Skeletal muscle satellite cell (primary cell): ENCODE results near the gene SF3B1. TPM values are rescaled to one million over a fixed set of nuclear protein-coding genes. Genes with fewer than 3 reads are reported as not detected.
"Not testable (repeated sequence)": the region's sequence is repeated elsewhere in the genome, so short reads cannot be mapped to it uniquely, and the experiment has no call there.

Experiments used
- H3K27me3 ChIP-seq: 2 replicates; pipeline ENCODE4 v1.7.0; 2013; ENCODE audit warnings: low read length; ENCODE audit not compliant: control insufficient read depth, insufficient read depth
- H3K36me3 ChIP-seq: 2 replicates; pipeline ENCODE4 v1.7.0; 2013; ENCODE audit warnings: mild to moderate bottlenecking, control low read depth, low read length; ENCODE audit not compliant: insufficient read depth
- H3K4me1 ChIP-seq: 2 replicates; pipeline ENCODE4 v1.7.0; 2013; ENCODE audit warnings: low read length; ENCODE audit not compliant: control insufficient read depth, insufficient read depth
- H3K4me2 ChIP-seq: 2 replicates; pipeline ENCODE4 v1.7.0; 2013; ENCODE audit warnings: mild to moderate bottlenecking, low read length
- H3K4me3 ChIP-seq: 2 replicates; pipeline ENCODE4 v1.7.0; 2013; ENCODE audit warnings: low read length
- H3K9ac ChIP-seq: 2 replicates; pipeline ENCODE4 v1.7.0; 2013; ENCODE audit warnings: mild to moderate bottlenecking, low read depth, low read length, moderate library complexity
- H3K9me3 ChIP-seq: replicated peaks from 2 replicates; pipeline ENCODE4 v1.7.0; 2013; ENCODE audit warnings: mild to moderate bottlenecking, control low read depth, low read length
- total RNA-seq: library from RNA; depleted of rRNA; stranded (reverse); fragments of >200 nt; gene quantifications from 2 replicates; pipeline ENCODE4 v1.2.3, GENCODE V29; 2012; rRNA removed

The SF3B1 gene, protein sequence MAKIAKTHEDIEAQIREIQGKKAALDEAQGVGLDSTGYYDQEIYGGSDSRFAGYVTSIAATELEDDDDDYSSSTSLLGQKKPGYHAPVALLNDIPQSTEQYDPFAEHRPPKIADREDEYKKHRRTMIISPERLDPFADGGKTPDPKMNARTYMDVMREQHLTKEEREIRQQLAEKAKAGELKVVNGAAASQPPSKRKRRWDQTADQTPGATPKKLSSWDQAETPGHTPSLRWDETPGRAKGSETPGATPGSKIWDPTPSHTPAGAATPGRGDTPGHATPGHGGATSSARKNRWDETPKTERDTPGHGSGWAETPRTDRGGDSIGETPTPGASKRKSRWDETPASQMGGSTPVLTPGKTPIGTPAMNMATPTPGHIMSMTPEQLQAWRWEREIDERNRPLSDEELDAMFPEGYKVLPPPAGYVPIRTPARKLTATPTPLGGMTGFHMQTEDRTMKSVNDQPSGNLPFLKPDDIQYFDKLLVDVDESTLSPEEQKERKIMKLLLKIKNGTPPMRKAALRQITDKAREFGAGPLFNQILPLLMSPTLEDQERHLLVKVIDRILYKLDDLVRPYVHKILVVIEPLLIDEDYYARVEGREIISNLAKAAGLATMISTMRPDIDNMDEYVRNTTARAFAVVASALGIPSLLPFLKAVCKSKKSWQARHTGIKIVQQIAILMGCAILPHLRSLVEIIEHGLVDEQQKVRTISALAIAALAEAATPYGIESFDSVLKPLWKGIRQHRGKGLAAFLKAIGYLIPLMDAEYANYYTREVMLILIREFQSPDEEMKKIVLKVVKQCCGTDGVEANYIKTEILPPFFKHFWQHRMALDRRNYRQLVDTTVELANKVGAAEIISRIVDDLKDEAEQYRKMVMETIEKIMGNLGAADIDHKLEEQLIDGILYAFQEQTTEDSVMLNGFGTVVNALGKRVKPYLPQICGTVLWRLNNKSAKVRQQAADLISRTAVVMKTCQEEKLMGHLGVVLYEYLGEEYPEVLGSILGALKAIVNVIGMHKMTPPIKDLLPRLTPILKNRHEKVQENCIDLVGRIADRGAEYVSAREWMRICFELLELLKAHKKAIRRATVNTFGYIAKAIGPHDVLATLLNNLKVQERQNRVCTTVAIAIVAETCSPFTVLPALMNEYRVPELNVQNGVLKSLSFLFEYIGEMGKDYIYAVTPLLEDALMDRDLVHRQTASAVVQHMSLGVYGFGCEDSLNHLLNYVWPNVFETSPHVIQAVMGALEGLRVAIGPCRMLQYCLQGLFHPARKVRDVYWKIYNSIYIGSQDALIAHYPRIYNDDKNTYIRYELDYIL
- total RNA-seq = 150 and 156 TPM in 2 replicates

DNA sequence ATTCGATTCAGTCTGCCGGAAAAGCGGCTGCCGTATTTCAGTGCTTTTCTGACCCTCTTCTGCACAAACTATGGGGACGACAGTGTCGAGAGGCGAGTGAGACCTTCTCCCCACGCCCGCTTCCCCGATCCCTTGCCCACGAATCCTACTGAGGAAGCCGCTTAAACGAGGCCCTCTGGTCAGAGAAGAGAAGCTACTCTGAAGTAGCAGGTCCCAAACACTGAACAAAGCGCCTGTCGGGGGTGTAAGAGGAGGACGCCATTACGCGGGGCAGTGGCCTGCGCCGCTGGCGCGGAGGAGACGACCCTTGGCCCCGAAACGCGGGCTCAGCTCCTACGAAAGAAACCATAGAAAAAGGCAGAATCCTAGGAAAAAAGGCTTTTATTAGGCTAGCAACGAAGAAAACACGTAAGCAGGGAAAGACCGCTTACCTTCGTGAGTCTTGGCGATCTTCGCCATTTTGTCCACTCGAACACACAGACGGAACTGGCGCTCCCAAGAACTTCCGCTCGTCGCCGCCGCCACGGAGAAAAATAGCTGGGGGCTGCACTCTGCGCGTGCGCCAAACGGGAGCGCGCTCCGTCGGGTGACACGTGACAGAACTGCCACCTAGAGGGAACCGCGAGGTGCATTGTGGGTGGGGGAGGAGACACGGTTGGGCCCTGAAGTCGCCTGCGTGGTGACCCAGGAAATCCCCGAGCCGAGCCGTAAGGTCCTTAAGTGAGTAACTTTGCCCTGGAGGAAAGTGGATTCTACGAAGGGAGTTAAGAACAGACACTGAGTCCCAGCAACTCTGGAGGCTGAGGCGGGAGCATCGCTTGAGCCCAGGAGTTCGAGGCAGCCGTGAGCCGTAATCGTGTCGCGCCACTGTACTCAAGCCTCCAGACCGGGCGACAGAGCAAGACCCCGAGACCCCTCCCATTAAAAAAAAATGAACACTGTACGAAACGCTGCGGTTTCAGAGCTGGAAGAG lies at the start of gene SF3B1:
Gene SF3B1 (minus strand): TSS at position 488 of the 973 bp plus-strand sequence. CDS start 29 bp downstream, at position 459.
- H3K4me3 ChIP-seq = peak within 1 kb of the TSS; percentile 92
- H3K27me3 ChIP-seq = no peaks in the 10 kb centered on the region
- H3K36me3 ChIP-seq = no peaks in the 10 kb centered on the region
- H3K4me1 ChIP-seq = peaks cover 25% of the 10 kb centered on the region
- H3K9me3 ChIP-seq = no peaks in the 10 kb centered on the region
- H3K9ac ChIP-seq = peak within 1 kb of the TSS; percentile 98
- H3K4me2 ChIP-seq = peak within 1 kb of the TSS; percentile 88

DNA sequence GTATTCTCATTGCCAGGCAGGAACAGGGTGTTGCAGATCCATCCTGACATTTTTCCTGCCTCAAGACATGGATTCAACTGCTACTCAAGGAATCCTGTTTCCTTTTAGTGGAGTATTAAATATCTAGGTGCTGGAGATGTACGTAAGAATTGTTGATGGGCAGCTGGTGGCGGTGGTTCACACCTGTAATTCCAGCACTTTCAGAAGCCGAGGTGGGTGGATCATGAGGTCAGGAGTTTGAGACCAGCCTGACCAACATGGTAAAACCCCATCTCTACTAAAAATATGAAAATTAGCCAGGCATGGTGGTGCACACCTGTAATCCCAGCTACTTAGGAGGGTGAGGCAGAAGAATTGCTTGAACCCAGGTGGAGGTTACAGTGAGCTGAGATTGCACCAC lies 49.4 kb upstream of the SF3B1 start:
- not testable (repeated sequence) for H3K4me1 ChIP-seq, H3K9me3 ChIP-seq, H3K9ac ChIP-seq, H3K27me3 ChIP-seq, H3K4me2 ChIP-seq, H3K4me3 ChIP-seq
- H3K36me3 ChIP-seq = peaks cover 50% of the 10 kb centered on the region

DNA sequence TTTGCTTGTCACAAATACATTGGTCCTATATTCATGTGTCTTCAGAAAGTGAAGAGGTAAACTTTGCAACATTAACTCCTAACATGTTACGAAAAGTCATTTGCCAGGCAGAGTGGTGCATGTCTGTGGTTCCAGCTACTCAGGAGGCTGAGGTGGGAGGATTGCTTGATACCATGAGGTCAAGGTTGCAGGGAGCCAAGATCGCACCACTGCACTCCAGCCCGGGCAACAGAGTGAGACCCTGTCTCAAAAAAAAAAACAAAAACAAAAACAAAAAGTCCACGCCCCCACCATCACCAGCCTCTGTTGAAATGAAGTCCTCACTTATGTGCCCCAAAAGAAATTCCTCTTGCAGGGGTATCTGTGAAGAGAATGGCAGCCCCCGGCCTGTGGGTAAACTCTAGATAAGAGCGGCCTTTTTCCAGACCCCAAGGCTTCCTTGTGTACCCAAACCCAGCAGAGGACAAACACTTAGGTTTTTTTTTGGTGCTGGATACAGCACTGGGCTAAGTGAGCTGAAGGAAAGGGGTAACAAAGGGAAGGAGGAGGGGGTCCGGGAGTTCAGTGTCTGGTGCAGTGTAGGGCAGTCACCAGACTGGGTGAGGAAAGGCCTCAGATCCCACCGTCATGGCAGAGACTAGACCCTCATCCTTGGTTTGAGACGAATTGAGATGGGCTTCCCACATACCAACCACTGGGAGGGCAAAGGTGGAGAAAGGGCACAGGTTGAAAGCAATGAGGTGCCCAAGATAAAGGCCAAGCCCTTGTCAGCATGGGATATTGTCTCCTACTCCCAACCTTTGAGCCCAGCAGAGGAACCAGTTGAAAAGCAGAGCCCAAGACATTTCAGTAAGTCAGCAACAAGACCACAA lies 45.6 kb upstream of the SF3B1 start:
- Histone ChIP-seq H3K27me3 (no peaks in the 10 kb centered on the region), H3K4me1 (no peaks in the 10 kb centered on the region), H3K4me3 (no peak overlapping the region), H3K9me3 (no peaks in the 10 kb centered on the region), H3K9ac (no peak overlapping the region), H3K36me3 (peaks cover 44% of the 10 kb centered on the region), H3K4me2 (no peak overlapping the region)

DNA sequence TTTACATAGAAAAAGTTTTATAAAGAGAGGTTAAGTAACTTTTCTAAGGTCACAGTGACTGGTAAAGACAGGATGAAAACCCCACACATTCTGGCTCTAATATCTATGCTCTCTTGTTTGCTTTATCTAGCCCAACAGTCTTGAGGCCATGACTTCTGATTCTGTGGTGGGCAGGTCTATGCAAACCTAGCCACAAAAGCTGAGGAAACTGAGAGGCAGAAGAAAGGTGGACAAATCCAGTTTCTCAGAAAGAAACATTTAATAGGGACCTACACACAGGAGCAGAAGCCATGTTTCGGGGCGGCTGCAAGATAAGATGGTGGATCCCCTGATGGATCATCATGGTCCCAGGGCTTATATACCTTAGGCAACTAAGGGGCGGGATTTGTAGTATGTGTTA lies 43.0 kb upstream of the SF3B1 start:
- Histone ChIP-seq H3K4me1 (no peaks in the 10 kb centered on the region), H3K4me3 (no peak overlapping the region), H3K9ac (no peak overlapping the region), H3K9me3 (no peaks in the 10 kb centered on the region), H3K27me3 (no peaks in the 10 kb centered on the region), H3K4me2 (no peak overlapping the region), H3K36me3 (peaks cover 51% of the 10 kb centered on the region)

DNA sequence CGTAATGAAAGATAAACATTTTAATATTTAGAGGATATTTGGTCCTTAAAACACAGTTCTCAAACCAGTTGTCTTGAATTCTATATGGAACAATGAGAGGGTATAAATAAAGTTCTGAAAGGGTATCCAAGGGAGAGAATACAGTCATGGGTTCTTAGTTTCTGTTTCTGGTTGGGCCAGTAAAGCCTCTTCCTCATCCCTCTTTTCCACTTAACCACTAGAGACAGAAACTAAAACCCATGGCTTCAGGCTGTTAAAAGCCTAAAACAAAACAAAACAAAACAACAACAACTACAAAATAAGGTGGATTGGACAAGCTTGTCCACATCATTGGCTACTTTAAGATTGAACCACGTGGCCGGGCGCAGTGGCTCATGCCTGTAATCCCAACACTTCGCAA lies 37.3 kb upstream of the SF3B1 start:
- H3K9me3 ChIP-seq = no peaks in the 10 kb centered on the region
- peaks cover 69% of the 10 kb centered on the region for H3K36me3 ChIP-seq
- H3K27me3 ChIP-seq = no peaks in the 10 kb centered on the region
- H3K4me1 ChIP-seq = no peaks in the 10 kb centered on the region
- no peak overlapping the region for H3K9ac ChIP-seq
- H3K4me3 ChIP-seq = no peak overlapping the region
- no peak overlapping the region for H3K4me2 ChIP-seq

DNA sequence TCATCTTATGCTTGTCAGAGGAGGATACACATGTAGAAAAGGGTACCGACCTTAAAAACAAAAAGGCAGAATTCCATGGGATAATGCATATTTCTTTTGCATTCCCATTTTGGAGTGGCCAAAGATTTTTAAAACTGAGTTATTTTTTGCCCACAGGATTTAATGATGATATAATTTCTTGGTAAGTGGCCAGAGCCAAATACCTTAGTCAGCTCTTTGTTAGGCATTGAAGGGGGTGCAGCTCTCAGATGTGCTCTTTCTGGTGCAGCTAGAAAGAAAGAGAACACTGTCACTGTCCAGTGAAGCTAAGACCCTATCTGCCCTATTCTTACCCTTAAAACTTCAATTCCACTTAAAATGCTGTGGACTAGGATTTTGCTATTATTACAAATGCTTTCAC lies 29.3 kb upstream of the SF3B1 start:
- Histone ChIP-seq H3K4me3 (no peak overlapping the region), H3K36me3 (peaks cover 67% of the 10 kb centered on the region), H3K9me3 (no peaks in the 10 kb centered on the region), H3K9ac (no peak overlapping the region), H3K27me3 (no peaks in the 10 kb centered on the region), H3K4me1 (peaks cover 7% of the 10 kb centered on the region), H3K4me2 (no peak overlapping the region)

DNA sequence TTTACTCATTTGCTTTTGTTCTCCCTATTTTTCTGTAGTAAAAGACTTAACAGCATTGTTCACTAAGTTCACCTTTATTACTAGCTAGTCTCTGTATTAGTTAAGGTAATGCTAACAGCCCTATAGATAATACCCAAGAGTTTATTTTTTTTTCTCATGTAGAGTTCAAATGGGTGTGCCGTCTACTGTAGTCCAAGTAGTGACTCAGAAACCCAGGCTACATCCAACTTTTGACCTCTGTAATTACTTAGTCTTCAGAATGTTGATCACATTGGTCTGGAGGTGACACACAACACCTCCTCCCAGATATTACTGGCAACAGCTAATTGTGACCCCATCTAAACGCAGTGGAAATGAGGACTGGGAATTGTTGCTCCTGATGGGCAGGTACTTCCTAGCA lies 26.2 kb upstream of the SF3B1 start:
- peaks cover 40% of the 10 kb centered on the region for H3K36me3 ChIP-seq
- H3K4me2 ChIP-seq = no peak overlapping the region
- no peaks in the 10 kb centered on the region for H3K9me3 ChIP-seq
- peaks cover 11% of the 10 kb centered on the region for H3K4me1 ChIP-seq
- H3K27me3 ChIP-seq = no peaks in the 10 kb centered on the region
- H3K4me3 ChIP-seq = no peak overlapping the region
- no peak overlapping the region for H3K9ac ChIP-seq

DNA sequence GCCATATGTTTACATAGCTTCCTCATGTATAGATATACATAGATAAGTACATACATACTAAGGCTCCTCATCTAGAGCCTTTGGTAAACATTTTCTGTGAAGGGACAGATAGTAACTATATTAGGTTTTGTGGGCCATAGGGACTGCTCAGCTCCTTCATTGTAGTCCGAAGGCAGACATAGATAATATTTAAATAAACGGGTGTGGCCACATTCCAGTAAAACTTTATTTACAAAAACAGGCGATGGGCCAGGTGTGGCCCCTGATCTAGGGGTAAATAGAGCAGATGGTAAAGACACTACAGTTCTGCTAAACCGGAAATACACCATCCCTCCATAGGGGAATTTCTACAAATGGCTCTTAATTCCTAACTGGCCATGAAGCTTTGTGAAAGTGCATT lies 25.8 kb upstream of the SF3B1 start:
- no peaks in the 10 kb centered on the region for H3K9me3 ChIP-seq
- H3K27me3 ChIP-seq = no peaks in the 10 kb centered on the region
- H3K4me3 ChIP-seq = no peak overlapping the region
- peaks cover 38% of the 10 kb centered on the region for H3K36me3 ChIP-seq
- no peak overlapping the region for H3K9ac ChIP-seq
- H3K4me1 ChIP-seq = peaks cover 11% of the 10 kb centered on the region
- H3K4me2 ChIP-seq = no peak overlapping the region

DNA sequence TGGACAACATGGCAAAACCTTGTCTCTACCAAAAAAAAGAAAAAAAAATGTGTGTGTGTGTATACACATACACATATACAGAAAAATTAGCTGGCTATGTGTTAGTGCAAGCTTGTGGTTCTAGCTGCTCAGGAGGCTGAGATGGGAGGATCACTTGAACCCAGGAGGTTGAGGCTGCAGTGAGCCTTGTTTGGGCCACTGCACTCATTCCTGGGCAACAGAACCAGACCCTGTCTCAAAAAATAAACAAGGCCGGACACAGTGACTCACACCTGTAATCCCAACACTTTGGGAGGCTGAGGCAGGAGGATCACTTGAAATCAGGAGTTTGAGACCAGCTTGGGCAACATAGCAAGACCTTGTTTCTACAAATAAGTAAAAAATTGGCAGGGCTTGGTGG lies 20.6 kb upstream of the SF3B1 start:
- H3K4me3 ChIP-seq = peak overlapping the region; percentile 76

DNA sequence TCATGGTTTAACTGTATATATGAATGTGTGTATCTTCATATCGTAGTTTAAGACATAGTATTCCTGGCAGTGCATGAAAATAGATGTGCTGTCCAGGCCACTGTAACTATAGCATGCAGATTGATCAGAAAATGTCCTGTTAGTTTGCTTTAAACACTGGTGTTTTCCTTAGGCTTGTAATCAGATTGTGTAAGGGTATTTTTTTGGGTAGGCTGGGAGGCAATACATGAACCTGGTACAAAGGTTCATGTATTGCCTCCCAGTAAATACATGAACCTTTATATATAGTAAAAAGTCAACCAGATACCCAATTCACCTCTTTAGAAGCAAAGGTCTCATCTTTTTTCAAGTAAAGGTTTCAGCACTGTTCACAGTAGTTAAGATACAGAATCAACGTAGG lies 20.1 kb upstream of the SF3B1 start:
- Histone ChIP-seq H3K4me3 (peak overlapping the region; percentile 76), H3K9ac (peak overlapping the region; percentile 95)

More for the DNA sequence above, 20.6 kb upstream of the SF3B1 start:
- Histone ChIP-seq H3K9me3 (no peaks in the 10 kb centered on the region), H3K36me3 (peaks cover 8% of the 10 kb centered on the region), H3K27me3 (no peaks in the 10 kb centered on the region), H3K4me2 (peak overlapping the region; percentile 72), H3K4me1 (peaks cover 20% of the 10 kb centered on the region), H3K9ac (no peak overlapping the region)

More for the DNA sequence above, 20.1 kb upstream of the SF3B1 start:
- peaks cover 20% of the 10 kb centered on the region for H3K4me1 ChIP-seq
- H3K27me3 ChIP-seq = no peaks in the 10 kb centered on the region
- H3K9me3 ChIP-seq = no peaks in the 10 kb centered on the region
- peaks cover 3% of the 10 kb centered on the region for H3K36me3 ChIP-seq
- H3K4me2 ChIP-seq = peak overlapping the region; percentile 72
